ENCODE data around the gene PPFIBP1.

GRCh38 chr12:27516625-27517024 is 7.4 kb upstream of the PPFIBP1 start:
- TF ChIP-seq CTCF (IDR thresholded peaks at IDR 0.05) (no peak), POLR2A (IDR thresholded peaks at IDR 0.05) (no peak)
